Thyroid gland (tissue), 4 donors: ENCODE measurements around the gene C20orf173. TPM values are rescaled to one million over a fixed set of nuclear protein-coding genes. Genes with fewer than 3 reads are reported as not detected.

ENCODE experiments used
- DNase-seq, 2 donors: peaks; one replicate each; pipeline ENCODE4 v3.0.0-alpha.2; 2019
- H3K27ac ChIP-seq, 3 donors: fragments of 200-600 bp; sonication (generic); 1 replicate in 2 of 3; 2 replicates in 1 of 3; pipeline ENCODE4 v1.5.1; 2016 to 2019; ENCODE audit warnings: mild to moderate bottlenecking in 1 of 3, moderate library complexity in 1 of 3
- H3K27me3 ChIP-seq: fragments of 200-600 bp; sonication (generic); one replicate; pipeline ENCODE4 v1.5.1; 2019
- H3K36me3 ChIP-seq, 2 donors: fragments of 200-600 bp; sonication (generic); one replicate each; pipeline ENCODE4 v1.5.1; 2016 to 2019
- H3K4me1 ChIP-seq, 2 donors: fragments of 200-600 bp; sonication (generic); one replicate each; pipeline ENCODE4 v1.5.1; 2017 to 2019
- H3K4me3 ChIP-seq, 3 donors: fragments of 200-600 bp; sonication (generic); replicated peaks in 1 of 3; 1 replicate in 2 of 3; 2 replicates in 1 of 3; pipeline ENCODE4 v1.5.1; 2016; ENCODE audit warnings: mild to moderate bottlenecking in 1 of 3
- H3K9me3 ChIP-seq: fragments of 200-600 bp; sonication (generic); one replicate; pipeline ENCODE4 v1.5.1; 2017
- CTCF ChIP-seq, 6 experiments: fragments of 200-600 bp in 3 of 6; fragments of 450-650 bp in 3 of 6; sonication (generic) in 3 of 6; IDR thresholded peaks; one replicate each; pipeline ENCODE4 v1.5.1; 2016 to 2019; ENCODE audit warnings: antibody characterized with exemption in 6 of 6, mild to moderate bottlenecking in 2 of 6, inconsistent platforms in 1 of 6, moderate library complexity in 1 of 6
- POLR2A ChIP-seq, 2 donors: fragments of 450-650 bp; IDR thresholded peaks; one replicate each; pipeline ENCODE4 v1.6.1; 2017; ENCODE audit warnings: antibody characterized with exemption in 2 of 2, mild to moderate bottlenecking in 2 of 2, moderate library complexity in 1 of 2
- WGBS, 2 donors: methylation state at CpG; one replicate each; pipeline ENCODE4 v1.1.5; 2017; 5-methylcytosine and 5-hydroxymethylcytosine counted together
- intact Hi-C: fragments of 100-400 bp; cut with DNase I; formaldehyde crosslinking; loops from one replicate; pipeline ENCODE4 v1.15.1; 2023
- total RNA-seq, 4 donors: library from RNA; depleted of rRNA; stranded (reverse); fragments of >200 nt; gene quantifications; one replicate each; pipeline ENCODE4 v1.2.3, GENCODE V29; 2016

Gene C20orf173, protein sequence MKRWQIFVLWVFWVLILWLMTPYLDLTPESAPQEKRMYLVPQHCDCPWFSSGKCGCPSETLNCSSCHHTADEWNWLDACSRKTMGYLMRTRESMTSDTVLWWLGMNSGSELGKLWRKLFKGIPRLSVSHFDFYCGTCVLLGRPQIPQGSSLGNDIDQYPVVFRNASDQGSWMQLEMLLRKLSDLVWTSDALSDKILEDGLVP
- total RNA-seq, result not detected

- H3K27ac ChIP-seq, result no peak within 1 kb of the TSS
- intact Hi-C loops, result no loop called here
- H3K4me1 ChIP-seq, result no peaks in the 10 kb centered on the region
- no peaks in the 10 kb centered on the region for H3K27me3 ChIP-seq
- H3K9me3 ChIP-seq, result no peaks in the 10 kb centered on the region
- no peak for DNase-seq
- no peak within 1 kb of the TSS for H3K4me3 ChIP-seq
- 95 to 100% methylated on average over 2 of the region's 2 CpGs for WGBS, 2 donors
- TF ChIP-seq CTCF (IDR thresholded peaks at IDR 0.05) (no peak), POLR2A (IDR thresholded peaks at IDR 0.05) (no peak)
- no peaks in the 10 kb centered on the region for H3K36me3 ChIP-seq
Observed at GRCh38 chr20:35529552-35529951, at the start of gene C20orf173. C20orf173 (minus strand) TSS chr20:35529652; CDS start chr20:35529373, 279 bp downstream.

- intact Hi-C loops, result no loop called here
- no peaks in the 10 kb centered on the region for H3K27me3 ChIP-seq
- no peak for DNase-seq
- WGBS, 2 donors, result 92 to 95% methylated on average over 6 of the region's 6 CpGs
- H3K4me3 ChIP-seq, result no peak overlapping the region
- no peaks in the 10 kb centered on the region for H3K9me3 ChIP-seq
- no peak overlapping the region for H3K27ac ChIP-seq
- TF ChIP-seq POLR2A (IDR thresholded peaks at IDR 0.05) (no peak), CTCF (IDR thresholded peaks at IDR 0.05) (no peak)
- no peaks in the 10 kb centered on the region for H3K4me1 ChIP-seq
- H3K36me3 ChIP-seq, result no peaks in the 10 kb centered on the region
Observed at GRCh38 chr20:35579196-35579595, 49.7 kb upstream of the C20orf173 start.

- intact Hi-C loops, result no loop called here
- Histone ChIP-seq H3K27me3 (no peaks in the 10 kb centered on the region), H3K4me3 (no peak overlapping the region), H3K4me1 (no peaks in the 10 kb centered on the region), H3K9me3 (no peaks in the 10 kb centered on the region), H3K27ac (no peak overlapping the region), H3K36me3 (no peaks in the 10 kb centered on the region)
- TF ChIP-seq CTCF (IDR thresholded peaks at IDR 0.05), result no peak
- no peak for TF ChIP-seq POLR2A (IDR thresholded peaks at IDR 0.05)
- DNase-seq, result no peak
- 90 to 91% methylated on average over 8 of the region's 8 CpGs for WGBS, 2 donors
Observed at GRCh38 chr20:35578469-35578868, 49.0 kb upstream of the C20orf173 start.

DNA sequence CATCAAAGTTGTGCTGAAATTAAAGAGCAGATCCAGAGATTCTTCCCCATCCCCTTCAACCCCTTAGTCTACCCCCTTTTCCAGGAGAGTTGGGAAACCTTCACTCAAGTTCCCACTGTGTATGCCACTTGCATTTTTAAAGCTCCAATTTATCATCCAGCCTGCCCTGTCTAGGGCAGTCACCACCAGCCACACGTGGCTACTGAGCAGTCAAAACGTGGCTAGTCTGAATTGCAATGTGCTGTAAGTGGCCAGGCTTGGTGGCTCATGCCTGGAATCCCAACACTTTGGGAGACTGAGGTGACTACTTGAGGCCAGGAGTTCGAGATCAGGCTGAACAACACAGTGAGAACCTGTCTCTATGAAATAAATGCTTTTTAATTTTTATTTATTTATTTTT lies 47.4 kb upstream of the C20orf173 start:
- WGBS, 2 donors, result 73 to 74% methylated on average over 3 of the region's 3 CpGs

More for the DNA sequence above, 47.4 kb upstream of the C20orf173 start:
- H3K27me3 ChIP-seq, result no peaks in the 10 kb centered on the region
- intact Hi-C loops, result no loop called here
- no peaks in the 10 kb centered on the region for H3K9me3 ChIP-seq
- no peaks in the 10 kb centered on the region for H3K36me3 ChIP-seq
- no peak overlapping the region for H3K4me3 ChIP-seq
- no peaks in the 10 kb centered on the region for H3K4me1 ChIP-seq
- no peak for DNase-seq
- TF ChIP-seq POLR2A (IDR thresholded peaks at IDR 0.05) (no peak), CTCF (IDR thresholded peaks at IDR 0.05) (no peak)
- H3K27ac ChIP-seq, result no peak overlapping the region
